H9 (cell line): Measurements from ENCODE around the gene MROH8. TPM values are rescaled to one million over a fixed set of nuclear protein-coding genes. Genes with fewer than 3 reads are reported as not detected.

Experiments used
- DNase-seq: peaks from one replicate; pipeline ENCODE4 v3.0.0-alpha.2; 2017
- H2AFZ ChIP-seq: one replicate; pipeline ENCODE4 v1.6.1; 2013; ENCODE audit warnings: mild to moderate bottlenecking, low read length, control low read depth, moderate library complexity
- H2AK5ac ChIP-seq: 2 replicates; pipeline ENCODE4 v1.6.1; 2013; ENCODE audit warnings: low read length, control low read depth, mixed read lengths; ENCODE audit not compliant: insufficient read length
- H2BK120ac ChIP-seq: one replicate; pipeline ENCODE4 v1.6.1; 2013; ENCODE audit warnings: low read depth, mild to moderate bottlenecking, low read length, control low read depth, inconsistent platforms; ENCODE audit not compliant: poor library complexity, severe bottlenecking
- H2BK12ac ChIP-seq: 2 replicates; pipeline ENCODE4 v1.6.1; 2013; ENCODE audit warnings: low read length, control low read depth, mixed read lengths, low read depth; ENCODE audit not compliant: insufficient read length
- H2BK15ac ChIP-seq: 2 replicates; pipeline ENCODE4 v1.6.1; 2013; ENCODE audit warnings: low read depth, low read length, control low read depth
- H2BK20ac ChIP-seq: one replicate; pipeline ENCODE4 v1.6.1; 2013; ENCODE audit warnings: low read depth, mild to moderate bottlenecking, low read length, control low read depth, inconsistent platforms; ENCODE audit not compliant: poor library complexity, severe bottlenecking
- H2BK5ac ChIP-seq: 2 replicates; pipeline ENCODE4 v1.6.1; 2013; ENCODE audit warnings: low read length, control low read depth, mixed read lengths; ENCODE audit not compliant: insufficient read length
- H3K14ac ChIP-seq: 2 replicates; pipeline ENCODE4 v1.6.1; 2013; ENCODE audit warnings: low read length, control low read depth; ENCODE audit not compliant: insufficient read depth
- H3K18ac ChIP-seq: 2 replicates; pipeline ENCODE4 v1.6.1; 2013; ENCODE audit warnings: low read depth, mild to moderate bottlenecking, mixed read lengths, low read length, control low read depth; ENCODE audit not compliant: insufficient read length
- H3K23ac ChIP-seq: 2 replicates; pipeline ENCODE4 v1.6.1; 2013; ENCODE audit warnings: low read length, control low read depth, mixed read lengths, low read depth; ENCODE audit not compliant: insufficient read length
- H3K23me2 ChIP-seq: 2 replicates; pipeline ENCODE4 v1.6.1; 2013; ENCODE audit warnings: low read depth, mild to moderate bottlenecking, mixed read lengths, low read length, control low read depth; ENCODE audit not compliant: insufficient read length, poor library complexity, severe bottlenecking
- H3K27ac ChIP-seq: 2 replicates; pipeline ENCODE4 v1.5.1; 2013; ENCODE audit warnings: low read length, control low read depth, mixed read lengths, low read depth; ENCODE audit not compliant: insufficient read length
- H3K27me3 ChIP-seq: 2 replicates; pipeline ENCODE4 v1.6.1; 2013; ENCODE audit warnings: low read length, control low read depth, inconsistent platforms; ENCODE audit not compliant: insufficient read depth
- H3K4ac ChIP-seq: 2 replicates; pipeline ENCODE4 v1.6.1; 2013; ENCODE audit warnings: low read depth, mild to moderate bottlenecking, control low read depth, inconsistent platforms, low read length, moderate library complexity
- H3K4me1 ChIP-seq: 2 replicates; pipeline ENCODE4 v1.6.1; 2013; ENCODE audit warnings: low read length, control low read depth, inconsistent platforms; ENCODE audit not compliant: insufficient read depth
- H3K4me2 ChIP-seq: 2 replicates; pipeline ENCODE4 v1.6.1; 2013; ENCODE audit warnings: low read length, control low read depth, mixed read lengths; ENCODE audit not compliant: insufficient read length, insufficient read depth
- H3K56ac ChIP-seq: 2 replicates; pipeline ENCODE4 v1.6.1; 2013; ENCODE audit warnings: low read depth, mild to moderate bottlenecking, mixed read lengths, low read length, control low read depth; ENCODE audit not compliant: insufficient read length
- H3K79me1 ChIP-seq: 2 replicates; pipeline ENCODE4 v1.6.1; 2013; ENCODE audit warnings: low read depth, mild to moderate bottlenecking, moderate library complexity, low read length, control low read depth, inconsistent platforms; ENCODE audit not compliant: insufficient read depth, poor library complexity, severe bottlenecking
- H3K79me2 ChIP-seq: 2 replicates; pipeline ENCODE4 v1.6.1; 2013; ENCODE audit warnings: low read length, control low read depth, inconsistent platforms; ENCODE audit not compliant: insufficient read depth
- H3K9ac ChIP-seq: 2 replicates; pipeline ENCODE4 v1.6.1; 2013; ENCODE audit warnings: low read length, control low read depth, mixed read lengths; ENCODE audit not compliant: insufficient read length; ENCODE audit errors: extremely low read depth
- H3K9me3 ChIP-seq: one replicate; pipeline ENCODE4 v1.6.1; 2013; ENCODE audit warnings: low read depth, low read length, inconsistent platforms; ENCODE audit not compliant: control insufficient read depth
- H3T11ph ChIP-seq: one replicate; pipeline ENCODE4 v1.6.1; 2013; ENCODE audit warnings: mild to moderate bottlenecking, low read length, control low read depth, inconsistent platforms
- H4K20me1 ChIP-seq: one replicate; pipeline ENCODE4 v1.6.1; 2013; ENCODE audit not compliant: control insufficient read depth, insufficient read length, insufficient read depth
- H4K5ac ChIP-seq: 2 replicates; pipeline ENCODE4 v1.6.1; 2013; ENCODE audit warnings: low read depth, mild to moderate bottlenecking, mixed read lengths, low read length, control low read depth; ENCODE audit not compliant: insufficient read length
- H4K8ac ChIP-seq: replicated peaks from 2 replicates; pipeline ENCODE4 v1.6.1; 2013; ENCODE audit warnings: low read length, control low read depth, mixed read lengths, low read depth; ENCODE audit not compliant: insufficient read length
- H4K91ac ChIP-seq: 2 replicates; pipeline ENCODE4 v1.6.1; 2013; ENCODE audit warnings: low read depth, mild to moderate bottlenecking, moderate library complexity, mixed read lengths, low read length, control low read depth; ENCODE audit not compliant: insufficient read length
- H3K27ac Mint-ChIP-seq, 3 experiments: 2 replicates in 2 of 3; 3 replicates in 1 of 3; pipeline ENCODE4 v1.8.0; 2020 to 2021; ENCODE audit warnings: mixed read lengths in 3 of 3, mild to moderate bottlenecking in 1 of 3, moderate library complexity in 1 of 3
- H3K27me3 Mint-ChIP-seq: 2 replicates; pipeline ENCODE4 v1.8.0; 2021; ENCODE audit warnings: low read depth, mild to moderate bottlenecking, moderate library complexity, mixed read lengths
- H3K36me3 Mint-ChIP-seq, 3 experiments: 2 replicates in 2 of 3; 3 replicates in 1 of 3; pipeline ENCODE4 v1.8.0; 2020 to 2021; ENCODE audit warnings: low read depth in 3 of 3, mixed read lengths in 3 of 3; ENCODE audit not compliant: insufficient read depth in 1 of 3
- H3K4me1 Mint-ChIP-seq, 2 experiments: 2 replicates each; pipeline ENCODE4 v1.8.0; 2020; ENCODE audit warnings: mixed read lengths in 2 of 2
- H3K4me3 Mint-ChIP-seq, 2 experiments: 2 replicates in 1 of 2; 3 replicates in 1 of 2; pipeline ENCODE4 v1.8.0; 2020 to 2021; ENCODE audit warnings: mild to moderate bottlenecking in 2 of 2, mixed read lengths in 2 of 2, moderate library complexity in 1 of 2
- H3K9me3 Mint-ChIP-seq, 2 experiments: 2 replicates in 1 of 2; 3 replicates in 1 of 2; pipeline ENCODE4 v1.8.0; 2020; ENCODE audit warnings: mild to moderate bottlenecking in 2 of 2, mixed read lengths in 2 of 2, moderate library complexity in 1 of 2
- CTCF ChIP-seq: fragments of 200-600 bp; sonication (generic); conservative IDR thresholded peaks from 3 replicates; pipeline ENCODE4 v1.8.0; 2021; ENCODE audit warnings: antibody characterized with exemption, mild to moderate bottlenecking
- WGBS: extraction: QIAGEN DNeasy Blood & Tissue Kit; methylation state at CpG from one replicate; pipeline ENCODE4 v1.1.7; 2013; ENCODE audit warnings: missing lambda C conversion rate, low lambda C conversion rate, mixed read lengths; ENCODE audit not compliant: insufficient read length; ENCODE audit errors: extremely low coverage; 5-methylcytosine and 5-hydroxymethylcytosine counted together
- total RNA-seq: library from RNA; stranded (reverse); gene quantifications from 2 replicates; pipeline ENCODE4 v1.2.1, GENCODE V29; 2021

MROH8 gene
- total RNA-seq, 1 experiment from 2014 or later = 0.90 TPM

- Mint-ChIP-seq H3K36me3 (peaks cover 3 to 9% (median 3%) of the 10 kb centered on the region in 3 experiments; a peak in 4 of 7 replicates), H3K4me3 (no peak overlapping the region), H3K4me1 (no peaks in the 10 kb centered on the region), H3K27me3 (no peaks in the 10 kb centered on the region), H3K27ac (no peak overlapping the region), H3K9me3 (peaks cover 8 to 9% of the 10 kb centered on the region in 2 experiments; a peak in 4 of 5 replicates)
- H3K4ac ChIP-seq = no peak overlapping the region
- H3K23me2 ChIP-seq = no peaks in the 10 kb centered on the region
- TF ChIP-seq CTCF = no peak
- H2AFZ ChIP-seq = no peak overlapping the region
- H3K14ac ChIP-seq = no peak overlapping the region
- H3K9ac ChIP-seq = no peak overlapping the region
- H2BK5ac ChIP-seq = no peak overlapping the region
- no peak overlapping the region for H3K27ac ChIP-seq
- H4K91ac ChIP-seq = no peak overlapping the region
- H2BK20ac ChIP-seq = no peak overlapping the region
- no peaks in the 10 kb centered on the region for H3K79me2 ChIP-seq
- no peak overlapping the region for H2AK5ac ChIP-seq
- no peak overlapping the region for H3K56ac ChIP-seq
- no peak overlapping the region for H3T11ph ChIP-seq
- H3K23ac ChIP-seq = no peak overlapping the region
- H2BK12ac ChIP-seq = no peak overlapping the region
- no peak for DNase-seq
- no peaks in the 10 kb centered on the region for H3K79me1 ChIP-seq
- H3K18ac ChIP-seq = no peak overlapping the region
- H4K5ac ChIP-seq = no peak overlapping the region
- no peak overlapping the region for H3K4me2 ChIP-seq
- no peak overlapping the region for H4K8ac ChIP-seq
- H2BK15ac ChIP-seq = no peak overlapping the region
- peaks cover 4% of the 10 kb centered on the region for H3K9me3 ChIP-seq
- WGBS = no CpG with 5 or more reads among the region's 6 CpGs
- H3K4me1 ChIP-seq = no peaks in the 10 kb centered on the region
- H2BK120ac ChIP-seq = no peak overlapping the region
- H3K27me3 ChIP-seq = no peaks in the 10 kb centered on the region
- no peaks in the 10 kb centered on the region for H4K20me1 ChIP-seq
Observed at GRCh38 chr20:37147250-37147649, 32.1 kb downstream of the MROH8 start.
